ENCODE data around the gene COMMD7.

The COMMD7 gene

DNA sequence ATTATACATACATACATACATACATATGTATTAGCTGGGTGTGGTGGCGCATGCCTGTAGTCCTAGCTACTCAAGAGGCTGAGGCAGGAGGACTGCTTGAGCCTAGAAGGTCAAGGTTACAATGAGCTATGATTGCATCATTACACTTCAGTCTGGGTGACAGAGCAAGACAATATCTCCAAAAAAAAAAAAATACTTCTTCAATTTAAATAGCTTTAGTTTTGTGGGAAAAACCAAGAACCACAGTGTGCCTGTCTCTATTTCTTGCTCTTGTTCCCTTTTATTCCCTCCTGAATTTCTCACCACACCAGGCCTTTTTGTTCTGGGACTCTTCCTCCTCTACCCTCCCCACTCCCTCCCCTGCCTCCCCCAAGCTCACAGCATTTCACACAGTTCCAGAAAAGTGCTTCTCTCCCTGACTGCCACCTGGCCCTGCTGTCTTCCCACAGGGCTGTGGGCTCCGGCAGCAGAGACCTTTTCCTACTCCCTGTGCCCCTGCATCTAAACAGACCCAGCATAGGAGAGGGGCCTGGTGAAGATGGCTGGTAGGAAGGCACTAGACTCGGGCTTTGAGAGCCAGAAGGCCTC, 70.8 kb downstream of the COMMD7 start:
- Histone ChIP-seq H3K79me2 (ENCODE audit: low read length) (no peaks in the 10 kb centered on the region), H3K27ac (ENCODE audit: low read length) (peak overlapping the region; percentile 100), H3K4me3 (ENCODE audit: low read length) (peak overlapping the region; percentile 33; the same call in 1 of the 2 replicates), H3K9ac (ENCODE audit: low read length) (peak overlapping the region; percentile 82), H4K20me1 (ENCODE audit: insufficient read depth, low read length) (no peaks in the 10 kb centered on the region), H3K9me3 (replicated peaks; ENCODE audit: insufficient read depth, low read length) (no peaks in the 10 kb centered on the region), H3K27me3 (replicated peaks; ENCODE audit: insufficient read depth, low read length) (no peaks in the 10 kb centered on the region), H3F3A (ENCODE audit: insufficient read depth, low read length) (peaks cover 43% of the 10 kb centered on the region), H3K36me3 (replicated peaks; ENCODE audit: insufficient read depth, low read length) (no peaks in the 10 kb centered on the region), H3K4me2 (ENCODE audit: low read depth, low read length) (peak overlapping the region; percentile 76), H2AFZ (ENCODE audit: low read length) (peak overlapping the region; percentile 90), H3K9me2 (replicated peaks; ENCODE audit: insufficient read depth, low read length) (no peaks in the 10 kb centered on the region), H3K4me1 (ENCODE audit: low read length) (peaks cover 59% of the 10 kb centered on the region)
- peak; percentile 31 for DNase-seq
- TF ChIP-seq, protein P1, sequence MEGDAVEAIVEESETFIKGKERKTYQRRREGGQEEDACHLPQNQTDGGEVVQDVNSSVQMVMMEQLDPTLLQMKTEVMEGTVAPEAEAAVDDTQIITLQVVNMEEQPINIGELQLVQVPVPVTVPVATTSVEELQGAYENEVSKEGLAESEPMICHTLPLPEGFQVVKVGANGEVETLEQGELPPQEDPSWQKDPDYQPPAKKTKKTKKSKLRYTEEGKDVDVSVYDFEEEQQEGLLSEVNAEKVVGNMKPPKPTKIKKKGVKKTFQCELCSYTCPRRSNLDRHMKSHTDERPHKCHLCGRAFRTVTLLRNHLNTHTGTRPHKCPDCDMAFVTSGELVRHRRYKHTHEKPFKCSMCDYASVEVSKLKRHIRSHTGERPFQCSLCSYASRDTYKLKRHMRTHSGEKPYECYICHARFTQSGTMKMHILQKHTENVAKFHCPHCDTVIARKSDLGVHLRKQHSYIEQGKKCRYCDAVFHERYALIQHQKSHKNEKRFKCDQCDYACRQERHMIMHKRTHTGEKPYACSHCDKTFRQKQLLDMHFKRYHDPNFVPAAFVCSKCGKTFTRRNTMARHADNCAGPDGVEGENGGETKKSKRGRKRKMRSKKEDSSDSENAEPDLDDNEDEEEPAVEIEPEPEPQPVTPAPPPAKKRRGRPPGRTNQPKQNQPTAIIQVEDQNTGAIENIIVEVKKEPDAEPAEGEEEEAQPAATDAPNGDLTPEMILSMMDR (IDR thresholded peaks at IDR 0.05; ENCODE audit: low read length): no peak
- TF ChIP-seq EZH2 (optimal IDR thresholded peaks at IDR 0.05; ENCODE audit: low read depth, low read length) (no peak), EZH2phosphoT487 (IDR thresholded peaks at IDR 0.05; ENCODE audit: low read length) (no peak)

DNA sequence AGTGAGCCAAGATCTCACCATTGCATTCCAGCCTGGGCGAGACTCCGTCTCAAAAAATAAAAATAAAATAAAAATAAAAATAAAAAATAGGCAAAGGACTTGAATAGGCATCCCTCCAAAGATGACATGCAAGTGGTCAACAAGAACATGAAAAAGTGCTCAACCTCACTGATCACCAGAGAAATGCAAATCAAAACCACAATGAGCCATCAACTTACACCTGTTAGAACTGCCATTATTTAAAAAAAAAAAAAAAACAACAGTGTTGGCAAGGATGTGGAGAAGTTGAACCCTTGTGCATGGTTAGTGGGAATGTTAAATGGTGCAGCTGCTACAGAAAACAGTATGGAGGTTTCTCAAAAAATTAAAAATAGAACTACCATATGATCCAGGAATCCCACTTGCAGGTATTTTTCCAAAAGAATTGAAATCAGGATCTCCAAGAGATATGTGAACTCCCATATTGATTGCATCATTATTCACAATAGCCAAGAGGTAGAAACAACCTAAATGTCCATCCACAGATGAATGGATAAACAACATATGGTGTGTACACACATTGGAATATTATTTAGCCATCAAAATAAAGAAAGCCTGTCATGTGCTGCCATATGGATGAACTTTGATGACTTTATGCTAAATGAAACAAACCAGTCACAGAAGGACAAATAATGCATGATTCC, 72.4 kb downstream of the COMMD7 start:
- Histone ChIP-seq H3K9ac (ENCODE audit: low read length) (no peak overlapping the region; the same call in 1 of the 2 replicates), H3K4me2 (ENCODE audit: low read depth, low read length) (peak overlapping the region; percentile 21; the same call in 1 of the 2 replicates), H3K4me3 (ENCODE audit: low read length) (no peak overlapping the region), H3K9me3 (replicated peaks; ENCODE audit: insufficient read depth, low read length) (no peaks in the 10 kb centered on the region), H3K36me3 (replicated peaks; ENCODE audit: insufficient read depth, low read length) (no peaks in the 10 kb centered on the region), H3K9me2 (replicated peaks; ENCODE audit: insufficient read depth, low read length) (no peaks in the 10 kb centered on the region), H3K27ac (ENCODE audit: low read length) (peak overlapping the region; percentile 100; the same call in 1 of the 2 replicates), H3K79me2 (ENCODE audit: low read length) (no peaks in the 10 kb centered on the region), H3K4me1 (ENCODE audit: low read length) (peaks cover 64% of the 10 kb centered on the region), H4K20me1 (ENCODE audit: insufficient read depth, low read length) (no peaks in the 10 kb centered on the region), H2AFZ (ENCODE audit: low read length) (no peak overlapping the region), H3K27me3 (replicated peaks; ENCODE audit: insufficient read depth, low read length) (no peaks in the 10 kb centered on the region), H3F3A (ENCODE audit: insufficient read depth, low read length) (peaks cover 40% of the 10 kb centered on the region)
- DNase-seq: peak; percentile 91
- TF ChIP-seq, protein P1 (IDR thresholded peaks at IDR 0.05; ENCODE audit: low read length): no peak
- TF ChIP-seq EZH2 (optimal IDR thresholded peaks at IDR 0.05; ENCODE audit: low read depth, low read length): no peak
- TF ChIP-seq EZH2phosphoT487 (IDR thresholded peaks at IDR 0.05; ENCODE audit: low read length): no peak

DNA sequence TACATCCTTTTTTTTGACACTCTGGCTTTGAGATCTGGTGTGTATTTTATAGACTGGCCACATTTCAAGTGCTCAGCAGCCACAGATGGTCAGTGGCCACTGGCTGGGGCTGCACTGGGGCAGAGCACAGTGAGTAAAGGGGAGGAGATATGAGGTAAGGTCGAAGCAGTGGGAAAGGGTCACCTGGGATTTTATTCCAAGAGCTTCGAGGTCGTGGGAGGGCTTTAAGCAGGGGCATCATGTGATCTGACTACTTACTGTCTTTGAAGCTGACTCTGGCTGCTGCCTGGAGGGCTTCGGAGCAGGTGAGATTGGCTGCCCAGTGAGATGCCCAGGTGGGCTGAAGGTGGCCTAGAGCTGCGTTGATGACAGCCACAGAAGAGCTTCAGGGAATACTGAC, 76.2 kb downstream of the COMMD7 start:
- Histone ChIP-seq H3K27ac (ENCODE audit: low read length) (peak overlapping the region; percentile 6; the same call in 1 of the 2 replicates), H2AFZ (ENCODE audit: low read length) (no peak overlapping the region), H3K9me2 (replicated peaks; ENCODE audit: insufficient read depth, low read length) (no peaks in the 10 kb centered on the region), H3K36me3 (replicated peaks; ENCODE audit: insufficient read depth, low read length) (no peaks in the 10 kb centered on the region), H3K9ac (ENCODE audit: low read length) (no peak overlapping the region), H3K27me3 (replicated peaks; ENCODE audit: insufficient read depth, low read length) (no peaks in the 10 kb centered on the region), H3K4me3 (ENCODE audit: low read length) (no peak overlapping the region), H3K4me2 (ENCODE audit: low read depth, low read length) (peak overlapping the region; percentile 17), H3K4me1 (ENCODE audit: low read length) (peaks cover 33% of the 10 kb centered on the region), H3F3A (ENCODE audit: insufficient read depth, low read length) (peaks cover 22% of the 10 kb centered on the region), H4K20me1 (ENCODE audit: insufficient read depth, low read length) (no peaks in the 10 kb centered on the region), H3K9me3 (replicated peaks; ENCODE audit: insufficient read depth, low read length) (no peaks in the 10 kb centered on the region), H3K79me2 (ENCODE audit: low read length) (no peaks in the 10 kb centered on the region)
- no peak for DNase-seq
- TF ChIP-seq, protein P1 (IDR thresholded peaks at IDR 0.05; ENCODE audit: low read length): no peak
- TF ChIP-seq EZH2phosphoT487 (IDR thresholded peaks at IDR 0.05; ENCODE audit: low read length) (no peak), EZH2 (optimal IDR thresholded peaks at IDR 0.05; ENCODE audit: low read depth, low read length) (no peak)

Data from MM.1S (cell line).